NCI-H2171 treated with DMSO at 0.1 percent for 48 hours (cell line): Measurements from ENCODE around the gene PSD2.
A peak's percentile ranks its signal among the peaks of the same experiment; 100 is the strongest.

ENCODE experiments used
- DNase-seq: peaks from one replicate; lab custom pipeline; 2025; lab: John Stamatoyannopoulos, UW

PSD2 gene

GRCh38 chr5:139795074-139796001 is at the start of gene PSD2:
Gene PSD2 (plus strand): TSS chr5:139795808. CDS start chr5:139809441, 13,633 bp downstream.
- peak; percentile 3 for DNase-seq

DNA sequence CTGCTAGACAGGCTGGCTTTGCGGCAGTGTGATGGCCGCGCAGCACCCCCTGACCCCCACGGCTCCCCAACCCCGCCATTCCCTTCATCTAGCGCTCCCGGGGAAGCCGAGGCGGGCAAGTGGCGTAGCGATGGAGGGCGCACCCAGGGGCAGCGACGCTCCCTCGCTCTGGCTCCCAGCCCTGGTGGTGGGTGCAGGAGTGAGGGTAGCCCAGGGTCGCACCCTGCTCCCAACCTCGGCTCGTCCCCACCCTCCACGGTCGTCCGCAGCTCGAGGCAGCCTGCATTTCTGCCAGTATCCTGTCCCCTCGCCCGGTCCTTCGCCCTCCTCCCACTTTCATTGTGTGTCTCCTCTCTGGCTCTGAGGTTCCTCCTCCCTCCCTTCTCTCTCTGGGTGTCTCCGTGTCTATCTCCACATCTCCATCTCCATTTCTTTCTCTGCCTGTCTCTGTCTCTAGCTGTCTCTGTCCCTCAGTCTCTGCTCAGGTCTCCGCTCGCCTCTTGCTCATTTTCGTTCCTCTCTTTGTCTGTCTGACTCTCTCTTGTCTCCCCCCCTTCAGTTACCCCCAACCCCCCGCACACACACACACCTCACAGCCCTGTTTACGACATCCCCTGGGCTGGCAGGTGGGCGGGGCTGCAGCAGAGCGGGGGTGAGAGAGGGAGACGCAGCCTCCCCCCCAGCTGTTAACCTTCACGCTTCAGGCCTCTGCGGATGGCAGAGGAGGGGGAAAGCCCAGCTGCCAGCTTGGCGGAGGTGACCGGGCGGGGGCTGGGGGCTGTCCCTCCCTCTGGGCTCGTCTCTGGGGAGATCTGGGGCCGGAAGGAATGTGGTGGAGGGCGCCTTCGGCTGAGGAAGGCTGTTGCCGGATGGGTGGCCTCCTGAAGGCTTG is 48.7 kb upstream of the PSD2 start:
- DNase-seq = peak; percentile 87

DNA sequence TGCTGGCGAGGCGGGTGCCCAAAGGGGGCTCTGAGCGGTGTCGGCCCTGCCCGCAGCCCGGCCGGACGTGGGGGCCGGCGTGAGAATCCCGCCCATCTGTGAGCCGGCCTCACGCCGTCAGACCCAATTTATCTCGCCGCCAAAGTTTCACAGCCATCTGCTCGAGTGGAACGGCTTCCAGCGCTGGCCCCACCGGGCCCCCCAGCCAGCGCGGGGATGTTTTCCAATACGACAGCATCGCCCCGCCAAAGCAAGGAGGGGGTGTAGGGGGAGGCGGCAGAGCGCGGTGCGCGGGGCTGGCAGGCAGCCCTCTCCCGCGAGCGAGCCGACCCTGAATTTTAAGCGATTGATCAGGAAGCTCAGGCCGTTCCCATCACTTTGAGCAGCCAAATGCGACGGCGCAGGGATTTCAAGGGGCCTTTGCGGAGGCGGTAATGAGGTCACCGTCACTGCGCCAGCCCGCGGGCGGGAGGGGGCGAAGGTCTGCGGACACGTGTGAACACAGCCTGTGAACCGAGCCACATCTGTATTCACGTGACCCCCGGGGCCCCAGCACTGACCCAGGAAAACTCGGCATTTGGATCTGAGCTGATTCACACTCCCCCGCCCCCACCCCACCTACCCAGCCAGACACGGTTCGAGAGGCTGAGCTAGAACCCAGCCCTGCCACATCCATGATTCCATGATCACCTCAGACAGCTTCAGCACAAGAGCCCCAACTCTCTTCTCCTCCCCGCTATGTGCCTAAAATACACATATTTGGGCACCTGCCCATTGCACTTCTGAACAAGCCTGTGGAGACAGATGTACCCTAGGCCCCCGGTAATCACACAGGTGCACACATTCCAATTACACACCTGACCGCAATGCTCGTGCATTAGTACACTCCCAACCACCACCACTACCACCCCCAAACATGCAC is 47.8 kb upstream of the PSD2 start:
- peak; percentile 56 for DNase-seq

DNA sequence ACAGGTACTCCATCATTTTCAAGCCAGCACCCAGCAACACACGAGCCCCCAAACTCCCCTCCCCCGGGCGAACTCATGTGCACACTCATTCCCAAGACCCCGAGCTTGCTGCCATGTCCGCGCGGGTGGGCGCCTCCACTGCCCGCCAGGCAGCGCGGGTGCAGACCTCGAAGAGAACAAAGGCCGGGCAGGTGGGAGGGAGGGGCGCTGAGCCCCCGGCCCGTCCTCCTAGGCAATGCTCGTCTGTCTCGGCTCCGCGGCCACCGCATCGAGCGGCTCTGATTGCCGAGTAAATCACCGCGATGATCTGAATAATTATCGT is 47.1 kb upstream of the PSD2 start:
- DNase-seq = no peak

DNA sequence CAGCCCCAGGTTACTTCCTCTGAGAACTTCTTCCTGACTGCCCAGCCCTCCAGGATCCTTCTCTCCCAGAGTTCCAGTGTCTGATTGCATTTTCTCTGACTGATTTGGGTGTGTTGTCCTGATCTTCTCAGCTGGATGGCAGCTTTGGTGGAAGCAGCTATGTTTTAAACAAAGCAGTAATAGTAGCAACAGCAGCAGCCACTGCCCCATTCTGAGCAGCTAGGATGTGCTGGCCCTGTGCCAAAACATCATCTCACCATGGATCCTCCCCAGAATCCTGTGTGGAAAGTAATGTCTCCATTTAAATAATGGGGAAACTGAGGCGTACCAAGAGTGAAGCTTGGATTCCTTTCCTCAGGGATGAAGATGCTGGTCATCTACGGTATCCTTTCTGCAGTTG is 46.4 kb upstream of the PSD2 start:
- DNase-seq = no peak

DNA sequence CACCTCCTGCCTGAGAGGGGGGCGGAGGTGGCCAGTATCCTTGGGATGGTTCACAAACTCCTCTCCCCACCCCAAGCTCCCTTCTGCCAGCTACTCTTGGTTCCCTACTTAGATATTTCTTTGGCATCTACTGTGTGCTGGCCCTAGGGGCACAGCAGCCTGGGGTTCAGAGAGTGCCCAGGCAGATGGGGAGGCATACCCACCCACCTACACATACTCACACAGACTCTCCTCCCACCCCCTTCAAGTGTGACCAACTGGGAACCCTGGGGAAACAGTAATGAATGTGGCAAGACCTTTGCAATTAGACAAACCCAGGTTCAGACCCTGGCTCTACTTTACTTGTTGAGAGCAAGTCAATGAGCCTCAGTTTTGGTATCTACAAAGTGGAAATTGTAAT is 44.4 kb upstream of the PSD2 start:
- DNase-seq = no peak

DNA sequence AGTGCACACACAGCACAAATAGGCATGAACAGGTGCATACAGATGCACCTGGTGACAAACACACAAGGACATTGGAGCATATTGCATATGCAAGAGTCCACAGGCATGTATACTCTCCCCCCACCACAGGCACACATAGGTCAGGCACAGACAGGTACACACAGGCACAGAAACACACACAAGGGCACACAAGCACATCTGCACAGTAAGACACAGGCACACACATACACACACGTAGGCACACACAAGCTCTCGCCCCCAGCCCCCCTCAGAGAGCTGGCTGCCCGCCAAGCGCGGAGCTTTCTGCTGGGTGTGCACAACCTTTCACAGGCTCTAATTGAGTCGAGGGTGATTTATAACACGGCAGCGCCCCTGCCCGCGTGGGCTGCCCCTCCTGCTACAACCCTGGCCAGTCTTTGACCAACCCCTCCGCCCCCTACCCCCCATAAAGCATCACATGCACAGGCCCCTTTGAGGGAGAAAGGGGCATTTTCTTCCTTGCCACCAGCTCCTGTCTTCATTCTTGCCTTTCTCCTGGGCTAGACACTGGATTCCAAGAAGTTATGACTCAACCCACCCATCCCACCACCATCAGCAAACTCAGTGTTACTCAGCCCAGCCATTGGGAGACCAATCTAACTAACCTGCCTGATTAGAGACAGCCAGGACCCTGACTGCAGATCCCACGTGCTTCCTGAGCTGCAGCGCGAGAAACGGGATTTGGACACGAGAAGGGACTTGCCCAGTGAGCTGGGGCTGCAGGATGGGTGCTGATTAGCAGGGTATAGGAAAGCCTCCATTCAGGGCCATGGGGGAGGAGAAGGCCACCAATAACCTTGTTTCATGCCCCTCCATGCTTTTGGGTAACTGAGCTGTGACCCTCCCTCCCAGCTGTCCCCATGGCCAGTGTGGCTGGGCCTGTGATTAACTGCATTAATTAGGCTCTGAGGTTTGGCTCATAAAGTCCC is 42.8 kb upstream of the PSD2 start:
- DNase-seq = peak; percentile 6

GRCh38 chr5:139755892-139756671 is 39.5 kb upstream of the PSD2 start:
- DNase-seq = peak; percentile 32

GRCh38 chr5:139756971-139757370 is 38.6 kb upstream of the PSD2 start:
- no peak for DNase-seq

DNA sequence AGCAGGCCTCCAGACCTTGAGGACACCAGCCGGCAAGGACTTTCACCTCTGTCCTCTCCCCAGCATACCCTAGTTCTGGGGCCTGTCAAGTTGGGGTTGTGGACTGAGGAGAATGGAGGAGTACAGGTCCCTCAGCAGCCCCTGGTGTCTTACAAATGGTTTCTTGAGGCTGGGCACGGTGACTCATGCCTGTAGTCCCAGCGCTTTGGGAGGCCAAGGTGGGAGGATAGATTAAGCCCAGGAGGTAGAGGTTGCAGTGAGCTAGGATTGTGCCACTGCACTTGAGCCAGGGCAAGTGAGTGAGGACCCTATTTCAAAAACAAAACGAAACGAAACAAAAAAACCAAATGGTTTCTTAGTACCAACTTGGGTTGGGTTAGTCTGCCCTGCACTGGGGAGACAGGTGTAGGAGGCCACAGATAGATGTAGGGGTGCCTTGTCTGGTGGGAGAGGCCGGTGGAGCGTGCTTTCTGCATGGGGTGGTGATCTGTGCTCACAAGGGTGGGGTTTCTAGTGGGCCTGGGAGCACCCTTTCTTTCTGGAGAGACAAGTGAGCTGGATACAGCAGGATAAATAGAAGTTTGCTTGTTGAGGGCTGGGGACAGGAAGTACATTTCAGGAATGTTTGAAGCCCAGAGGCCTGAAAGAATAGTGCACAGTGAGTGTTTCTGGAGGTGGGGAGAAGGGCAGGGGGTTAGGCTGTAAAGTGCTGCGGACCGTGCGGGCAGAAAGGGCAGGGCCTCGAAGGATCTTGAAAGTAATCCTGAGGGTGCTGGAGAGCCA is 37.7 kb upstream of the PSD2 start:
- DNase-seq = no peak

DNA sequence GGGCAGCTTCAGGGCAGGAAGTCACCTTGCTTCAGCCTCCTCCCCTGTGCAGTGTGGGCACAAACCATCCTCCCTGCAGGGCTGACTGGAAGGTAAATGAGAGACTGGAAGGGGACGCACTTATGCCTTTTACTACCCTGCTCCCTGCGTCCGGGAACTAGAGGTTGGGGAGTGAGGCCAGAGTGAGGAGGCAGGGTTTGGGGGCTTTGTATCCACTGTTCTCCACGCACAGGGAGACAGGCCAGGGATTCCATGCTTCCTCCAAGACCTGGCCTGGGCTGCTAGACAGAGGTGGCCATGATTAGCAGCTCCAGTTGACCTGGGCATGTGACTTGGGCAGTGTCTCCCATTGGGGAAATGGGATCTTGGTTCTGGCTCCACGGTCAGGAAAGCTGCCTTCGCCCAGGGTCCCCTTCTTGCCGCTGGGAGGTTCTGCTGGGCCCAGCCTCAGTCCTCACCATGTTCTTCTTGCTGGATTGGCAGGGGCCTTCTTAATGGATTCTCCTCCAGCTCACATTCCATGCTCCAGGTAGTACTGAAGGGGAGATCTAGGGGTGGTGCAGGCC is 37.0 kb upstream of the PSD2 start:
- DNase-seq = no peak

GRCh38 chr5:139759219-139759721 is 36.3 kb upstream of the PSD2 start:
- DNase-seq = no peak

GRCh38 chr5:139760066-139761056 is 35.2 kb upstream of the PSD2 start:
- no peak for DNase-seq

DNA sequence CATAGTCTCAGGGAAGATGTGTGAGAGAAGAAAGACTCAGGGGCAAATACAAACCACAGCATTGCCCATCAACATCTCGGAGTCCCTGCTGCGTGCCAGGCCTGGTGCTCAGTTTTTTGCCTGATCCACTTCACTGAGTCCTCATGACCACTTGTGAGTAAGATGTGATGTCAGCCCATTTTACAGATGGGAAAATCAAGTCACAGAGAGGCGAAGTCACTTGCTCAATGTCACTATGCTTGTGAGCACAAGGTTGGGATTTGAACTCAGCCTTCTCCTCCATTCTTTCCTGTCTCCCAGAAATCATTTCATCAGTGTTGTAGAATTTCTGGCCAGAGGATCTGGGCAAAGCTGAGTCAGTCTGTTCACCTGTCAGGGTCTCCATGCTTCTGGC is 34.6 kb upstream of the PSD2 start:
- no peak for DNase-seq

DNA sequence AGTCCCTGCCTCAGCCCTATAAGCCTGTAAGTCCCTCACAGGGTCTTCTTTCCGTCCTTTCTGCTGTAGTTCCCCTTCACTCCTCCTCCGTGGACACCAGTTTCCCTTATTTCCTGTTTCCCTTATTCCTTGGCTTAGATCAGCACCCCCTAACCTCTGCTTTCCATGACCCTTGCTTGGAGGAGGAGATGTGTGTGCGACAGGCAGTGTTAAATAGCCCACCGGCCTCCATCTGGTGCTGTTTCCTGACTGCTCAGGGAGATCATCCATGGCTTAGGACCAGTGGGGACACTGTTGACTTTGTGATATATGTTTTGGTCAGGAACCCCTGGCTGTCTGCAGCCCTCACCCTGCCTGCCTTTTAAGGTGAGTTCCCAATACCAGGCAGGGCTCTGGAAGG is 34.1 kb upstream of the PSD2 start:
- DNase-seq = no peak

- DNase-seq = no peak
These were observed 32.9 kb upstream of the PSD2 start for GRCh38 chr5:139762615-139763170.
